GM18873 (cell line): ENCODE measurements around the gene ZNF226.
"Not testable (repeated sequence)": the region's sequence is repeated elsewhere in the genome, so short reads cannot be mapped to it uniquely, and the experiment has no call there.

Experiments used
- ATAC-seq: cut with Tn5 transposase; IDR thresholded peaks from one replicate; pipeline ENCODE4 v1.9.1; 2021; ENCODE audit warnings: mild to moderate bottlenecking, moderate library complexity, moderate number of reproducible peaks; ENCODE audit not compliant: unreplicated experiment, low FRiP score

The ZNF226 gene

DNA sequence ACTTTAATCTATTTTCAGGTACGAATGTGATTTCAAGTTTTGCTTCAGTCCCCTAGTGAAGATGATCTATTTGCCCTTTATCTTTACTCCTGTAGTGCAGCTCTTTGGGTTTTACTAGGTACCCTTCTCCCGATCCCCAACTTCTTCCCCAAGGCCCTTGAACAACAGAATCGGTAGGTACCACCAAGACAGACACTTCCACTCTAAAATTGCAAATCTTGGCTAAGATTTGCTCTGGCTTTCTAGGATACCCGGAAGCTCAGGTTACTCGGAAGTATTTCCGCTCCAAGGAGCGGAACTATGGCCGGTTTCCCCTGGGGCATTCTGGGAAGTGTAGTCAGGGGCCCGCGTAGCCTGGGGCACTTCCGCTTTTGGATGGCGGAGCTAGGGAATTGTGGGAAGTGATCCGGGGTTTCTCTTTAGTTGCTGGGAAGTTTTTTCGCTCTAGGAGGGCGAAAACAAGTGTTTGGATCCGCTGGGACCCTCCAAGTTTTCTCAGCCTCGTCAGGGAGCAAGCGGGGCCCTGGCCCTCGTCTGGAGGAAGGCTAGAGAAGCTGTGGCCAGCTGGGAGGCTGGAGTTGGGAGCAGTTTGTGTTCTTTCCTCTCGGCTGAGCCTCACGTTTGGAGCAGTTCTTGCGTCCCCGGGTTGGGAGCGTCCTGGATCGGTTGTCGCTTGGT is 42.4 kb downstream of the ZNF226 start:
- no peak for ATAC-seq

DNA sequence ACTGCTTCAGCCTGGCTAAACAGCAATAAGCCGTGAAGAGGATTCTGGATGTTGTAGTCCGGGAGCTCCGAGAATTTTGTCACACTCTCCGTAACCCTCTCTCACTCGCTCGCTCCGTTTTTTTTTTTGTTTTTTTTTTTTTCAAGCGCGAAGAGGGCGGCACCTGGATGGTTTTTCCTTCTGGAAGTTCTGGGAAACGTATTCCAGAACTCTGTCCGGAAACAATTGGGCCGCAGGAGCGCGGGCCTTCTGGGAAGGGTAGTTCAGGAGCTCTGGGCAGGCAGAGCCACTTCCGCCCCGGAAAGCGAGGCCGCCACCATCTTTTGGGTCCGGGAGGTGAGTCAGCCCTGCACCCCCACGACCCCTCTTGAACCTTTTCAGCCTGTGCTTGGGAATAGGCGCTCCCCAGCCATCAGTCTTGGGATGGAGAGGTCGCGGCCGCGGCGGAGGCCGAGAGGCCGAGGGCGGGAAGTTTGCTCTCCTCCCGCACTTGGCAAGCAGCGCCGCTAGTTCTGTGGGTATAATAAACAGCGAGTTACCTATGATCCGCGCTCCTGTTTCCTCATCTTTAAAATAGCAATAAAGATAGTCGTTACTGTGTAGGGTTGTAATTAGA is 47.5 kb downstream of the ZNF226 start, which contains the start of gene ZNF227:
Gene ZNF227 (plus strand): TSS at position 283 of the 616 bp plus-strand sequence. CDS start 5,261 bp downstream, outside the sequence.
- ATAC-seq, result peak; percentile 64

DNA sequence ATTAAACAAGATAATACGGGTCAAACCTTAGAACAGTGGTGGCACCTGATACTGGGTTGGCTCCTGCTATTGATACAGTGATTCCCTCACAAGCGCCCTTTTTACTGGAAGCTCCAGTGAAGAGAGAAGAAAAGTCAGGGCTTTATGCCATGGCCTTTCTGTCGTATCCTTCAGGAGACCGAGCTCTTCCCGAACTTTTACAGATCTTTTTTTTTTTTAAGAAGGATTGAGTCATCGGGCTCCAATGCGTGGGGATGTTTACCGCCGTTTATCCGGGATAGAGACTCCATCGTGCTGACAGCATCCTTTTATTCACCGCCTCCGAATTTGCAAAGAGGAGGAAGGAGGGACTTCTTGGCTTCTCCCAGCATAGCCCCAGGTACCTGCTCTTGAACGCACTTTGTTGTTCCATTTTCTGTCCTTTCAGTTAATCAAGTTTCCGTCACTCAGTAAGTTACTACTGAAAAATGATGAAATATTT is 48.0 kb downstream of the ZNF226 start:
- no peak for ATAC-seq

DNA sequence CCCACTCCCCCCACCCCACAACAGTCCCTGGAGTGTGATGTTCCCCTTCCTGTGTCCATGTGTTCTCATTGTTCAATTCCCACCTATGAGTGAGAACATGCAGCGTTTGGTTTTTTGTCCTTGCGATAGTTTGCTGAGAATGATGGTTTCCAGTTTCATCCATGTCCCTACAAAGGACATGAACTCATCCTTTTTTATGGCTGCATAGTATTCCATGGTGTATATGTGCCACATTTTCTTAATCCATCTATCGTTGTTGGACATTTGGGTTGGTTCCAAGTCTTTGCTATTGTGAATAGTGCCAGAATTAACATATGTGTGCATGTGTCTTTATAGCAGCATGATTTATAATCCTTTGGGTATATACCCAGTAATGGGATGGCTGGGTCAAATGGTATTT is 55.0 kb downstream of the ZNF226 start:
- not testable (repeated sequence) for ATAC-seq

DNA sequence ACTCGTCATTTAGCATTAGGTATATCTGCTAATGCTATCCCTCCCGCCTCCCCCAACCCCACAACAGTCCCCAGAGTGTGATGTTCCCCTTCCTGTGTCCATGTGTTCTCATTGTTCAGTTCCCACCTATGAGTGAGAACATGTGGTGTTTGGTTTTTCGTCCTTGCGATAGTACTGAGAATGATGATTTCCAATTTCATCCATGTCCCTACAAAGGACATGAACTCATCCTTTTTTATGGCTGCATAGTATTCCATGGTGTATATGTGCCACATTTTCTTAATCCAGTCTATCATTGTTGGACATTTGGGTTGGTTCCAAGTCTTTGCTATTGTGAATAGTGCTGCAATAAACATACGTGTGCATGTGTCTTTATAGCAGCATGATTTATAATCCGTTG is 55.9 kb downstream of the ZNF226 start:
- not testable (repeated sequence) for ATAC-seq

DNA sequence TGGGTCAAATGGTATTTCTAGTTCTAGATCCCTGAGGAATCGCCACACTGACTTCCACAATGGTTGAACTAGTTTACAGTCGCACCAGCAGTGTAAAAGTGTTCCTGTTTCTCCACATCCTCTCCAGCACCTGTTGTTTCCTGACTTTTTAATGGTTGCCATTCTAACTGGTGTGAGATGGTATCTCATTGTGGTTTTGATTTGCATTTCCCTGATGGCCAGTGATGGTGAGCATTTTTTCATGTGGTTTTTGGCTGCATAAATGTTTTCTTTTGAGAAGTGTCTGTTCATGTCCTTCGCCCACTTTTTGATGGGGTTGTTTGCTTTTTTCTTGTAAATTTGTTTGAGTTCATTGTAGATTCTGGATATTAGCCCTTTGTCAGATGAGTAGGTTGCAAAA is 56.4 kb downstream of the ZNF226 start:
- ATAC-seq, result not testable (repeated sequence)
